ENCODE data around the gene RALGAPA1. TPM values are rescaled to one million over a fixed set of nuclear protein-coding genes. Genes with fewer than 3 reads are reported as not detected.

The RALGAPA1 gene
- total and polyA plus RNA-seq, 2 experiments from 2014 or later, result 21.9 to 27.3 TPM

DNA sequence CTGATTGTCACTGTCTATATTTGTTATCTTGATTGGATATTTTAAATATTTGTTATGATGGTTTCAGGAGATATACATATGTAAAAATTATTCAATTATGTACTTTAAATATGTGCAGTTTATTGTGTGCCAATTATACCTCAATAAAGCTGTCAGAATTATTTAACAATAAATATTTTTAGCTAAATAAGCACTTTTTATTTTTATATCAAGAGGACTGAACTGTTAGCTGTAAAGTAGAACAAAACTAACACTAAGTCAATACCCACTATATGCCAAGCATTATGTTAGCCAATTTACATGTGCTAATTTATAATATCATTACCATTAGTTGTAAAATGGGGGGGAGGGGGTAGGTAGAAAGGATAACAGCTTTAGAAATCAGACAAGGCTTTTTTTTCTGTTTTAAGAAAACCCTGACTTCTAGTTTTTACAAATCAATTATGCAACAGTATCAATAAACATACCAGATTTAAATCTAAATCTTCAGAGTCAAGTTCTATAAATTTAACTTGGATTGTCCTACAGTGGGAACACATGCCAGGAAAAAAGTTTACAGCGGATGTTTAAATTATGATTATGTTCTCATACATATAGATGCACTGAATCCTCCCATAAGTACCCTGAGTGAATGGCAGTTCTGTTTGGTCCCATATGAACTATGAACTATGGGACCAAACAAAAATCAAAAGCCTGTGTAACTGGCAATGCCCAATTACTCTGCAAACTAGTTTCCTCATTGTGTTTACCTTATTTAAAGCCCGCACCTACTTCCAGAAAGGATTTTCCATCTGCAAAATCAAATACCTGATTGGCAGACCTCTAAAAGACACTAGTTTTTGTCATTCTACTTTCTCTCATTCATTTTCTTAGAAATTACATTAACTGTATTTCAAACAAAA, 2.8 kb downstream of the RALGAPA1 start:
- Histone ChIP-seq H3K79me2 (replicated peaks; ENCODE audit: insufficient read depth) (peaks cover 62% of the 10 kb centered on the region), H3K27me3 (ENCODE audit: insufficient read depth) (no peaks in the 10 kb centered on the region), H3K4me3 (no peak overlapping the region), H2AFZ (no peak overlapping the region), H3K9me2 (ENCODE audit: insufficient read depth) (no peaks in the 10 kb centered on the region), H3K4me2 (no peak overlapping the region), H3K36me3 (ENCODE audit: insufficient read depth) (no peaks in the 10 kb centered on the region), H3K27ac (ENCODE audit: low read depth) (no peak overlapping the region), H3K4me1 (ENCODE audit: insufficient read depth) (peaks cover 9% of the 10 kb centered on the region; the same call in 1 of the 2 replicates), H3F3A (replicated peaks; ENCODE audit: low read depth) (no peaks in the 10 kb centered on the region), H4K20me1 (replicated peaks; ENCODE audit: insufficient read depth) (peaks cover 5% of the 10 kb centered on the region; the same call in 1 of the 2 replicates)
- H3K27ac Mint-ChIP-seq, result no peak overlapping the region
- no peak for ATAC-seq
- H3K4me3 Mint-ChIP-seq, result no peak overlapping the region; the same call in 2 of the 3 replicates
- no peaks in the 10 kb centered on the region for H3K9me3 Mint-ChIP-seq
- TF ChIP-seq EZH2 (IDR thresholded peaks at IDR 0.05; ENCODE audit: low read depth, unreplicated experiment) (no peak), EZH2phosphoT487 (IDR thresholded peaks at IDR 0.05; ENCODE audit: unreplicated experiment) (no peak), POLR2AphosphoS5 (IDR thresholded peaks at IDR 0.05; ENCODE audit: low read depth) (no peak), CREB1 (CRISPR knock-in tag; IDR thresholded peaks at IDR 0.05; ENCODE audit: low read depth) (no peak), ZNF114 (CRISPR knock-in tag; IDR thresholded peaks at IDR 0.05) (no peak), NANOG (IDR thresholded peaks at IDR 0.05; ENCODE audit: borderline replicate concordance) (no peak), ZNF331 (CRISPR knock-in tag; IDR thresholded peaks at IDR 0.05; ENCODE audit: low read depth) (no peak), JUNB (IDR thresholded peaks at IDR 0.05; ENCODE audit: unreplicated experiment) (no peak), STAT1 (IDR thresholded peaks at IDR 0.05; ENCODE audit: unreplicated experiment) (no peak)
- TF ChIP-seq, protein P1, sequence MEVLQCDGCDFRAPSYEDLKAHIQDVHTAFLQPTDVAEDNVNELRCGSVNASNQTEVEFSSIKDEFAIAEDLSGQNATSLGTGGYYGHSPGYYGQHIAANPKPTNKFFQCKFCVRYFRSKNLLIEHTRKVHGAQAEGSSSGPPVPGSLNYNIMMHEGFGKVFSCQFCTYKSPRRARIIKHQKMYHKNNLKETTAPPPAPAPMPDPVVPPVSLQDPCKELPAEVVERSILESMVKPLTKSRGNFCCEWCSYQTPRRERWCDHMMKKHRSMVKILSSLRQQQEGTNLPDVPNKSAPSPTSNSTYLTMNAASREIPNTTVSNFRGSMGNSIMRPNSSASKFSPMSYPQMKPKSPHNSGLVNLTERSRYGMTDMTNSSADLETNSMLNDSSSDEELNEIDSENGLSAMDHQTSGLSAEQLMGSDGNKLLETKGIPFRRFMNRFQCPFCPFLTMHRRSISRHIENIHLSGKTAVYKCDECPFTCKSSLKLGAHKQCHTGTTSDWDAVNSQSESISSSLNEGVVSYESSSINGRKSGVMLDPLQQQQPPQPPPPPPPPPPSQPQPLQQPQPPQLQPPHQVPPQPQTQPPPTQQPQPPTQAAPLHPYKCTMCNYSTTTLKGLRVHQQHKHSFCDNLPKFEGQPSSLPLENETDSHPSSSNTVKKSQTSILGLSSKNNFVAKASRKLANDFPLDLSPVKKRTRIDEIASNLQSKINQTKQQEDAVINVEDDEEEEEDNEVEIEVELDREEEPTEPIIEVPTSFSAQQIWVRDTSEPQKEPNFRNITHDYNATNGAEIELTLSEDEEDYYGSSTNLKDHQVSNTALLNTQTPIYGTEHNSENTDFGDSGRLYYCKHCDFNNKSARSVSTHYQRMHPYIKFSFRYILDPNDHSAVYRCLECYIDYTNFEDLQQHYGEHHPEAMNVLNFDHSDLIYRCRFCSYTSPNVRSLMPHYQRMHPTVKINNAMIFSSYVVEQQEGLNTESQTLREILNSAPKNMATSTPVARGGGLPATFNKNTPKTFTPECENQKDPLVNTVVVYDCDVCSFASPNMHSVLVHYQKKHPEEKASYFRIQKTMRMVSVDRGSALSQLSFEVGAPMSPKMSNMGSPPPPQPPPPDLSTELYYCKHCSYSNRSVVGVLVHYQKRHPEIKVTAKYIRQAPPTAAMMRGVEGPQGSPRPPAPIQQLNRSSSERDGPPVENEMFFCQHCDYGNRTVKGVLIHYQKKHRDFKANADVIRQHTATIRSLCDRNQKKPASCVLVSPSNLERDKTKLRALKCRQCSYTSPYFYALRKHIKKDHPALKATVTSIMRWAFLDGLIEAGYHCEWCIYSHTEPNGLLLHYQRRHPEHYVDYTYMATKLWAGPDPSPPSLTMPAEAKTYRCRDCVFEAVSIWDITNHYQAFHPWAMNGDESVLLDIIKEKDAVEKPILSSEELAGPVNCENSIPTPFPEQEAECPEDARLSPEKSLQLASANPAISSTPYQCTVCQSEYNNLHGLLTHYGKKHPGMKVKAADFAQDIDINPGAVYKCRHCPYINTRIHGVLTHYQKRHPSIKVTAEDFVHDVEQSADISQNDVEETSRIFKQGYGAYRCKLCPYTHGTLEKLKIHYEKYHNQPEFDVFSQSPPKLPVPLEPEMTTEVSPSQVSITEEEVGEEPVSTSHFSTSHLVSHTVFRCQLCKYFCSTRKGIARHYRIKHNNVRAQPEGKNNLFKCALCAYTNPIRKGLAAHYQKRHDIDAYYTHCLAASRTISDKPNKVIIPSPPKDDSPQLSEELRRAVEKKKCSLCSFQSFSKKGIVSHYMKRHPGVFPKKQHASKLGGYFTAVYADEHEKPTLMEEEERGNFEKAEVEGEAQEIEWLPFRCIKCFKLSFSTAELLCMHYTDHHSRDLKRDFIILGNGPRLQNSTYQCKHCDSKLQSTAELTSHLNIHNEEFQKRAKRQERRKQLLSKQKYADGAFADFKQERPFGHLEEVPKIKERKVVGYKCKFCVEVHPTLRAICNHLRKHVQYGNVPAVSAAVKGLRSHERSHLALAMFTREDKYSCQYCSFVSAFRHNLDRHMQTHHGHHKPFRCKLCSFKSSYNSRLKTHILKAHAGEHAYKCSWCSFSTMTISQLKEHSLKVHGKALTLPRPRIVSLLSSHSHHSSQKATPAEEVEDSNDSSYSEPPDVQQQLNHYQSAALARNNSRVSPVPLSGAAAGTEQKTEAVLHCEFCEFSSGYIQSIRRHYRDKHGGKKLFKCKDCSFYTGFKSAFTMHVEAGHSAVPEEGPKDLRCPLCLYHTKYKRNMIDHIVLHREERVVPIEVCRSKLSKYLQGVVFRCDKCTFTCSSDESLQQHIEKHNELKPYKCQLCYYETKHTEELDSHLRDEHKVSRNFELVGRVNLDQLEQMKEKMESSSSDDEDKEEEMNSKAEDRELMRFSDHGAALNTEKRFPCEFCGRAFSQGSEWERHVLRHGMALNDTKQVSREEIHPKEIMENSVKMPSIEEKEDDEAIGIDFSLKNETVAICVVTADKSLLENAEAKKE (CRISPR knock-in tag; IDR thresholded peaks at IDR 0.05), result no peak
- TF ChIP-seq, protein P2, sequence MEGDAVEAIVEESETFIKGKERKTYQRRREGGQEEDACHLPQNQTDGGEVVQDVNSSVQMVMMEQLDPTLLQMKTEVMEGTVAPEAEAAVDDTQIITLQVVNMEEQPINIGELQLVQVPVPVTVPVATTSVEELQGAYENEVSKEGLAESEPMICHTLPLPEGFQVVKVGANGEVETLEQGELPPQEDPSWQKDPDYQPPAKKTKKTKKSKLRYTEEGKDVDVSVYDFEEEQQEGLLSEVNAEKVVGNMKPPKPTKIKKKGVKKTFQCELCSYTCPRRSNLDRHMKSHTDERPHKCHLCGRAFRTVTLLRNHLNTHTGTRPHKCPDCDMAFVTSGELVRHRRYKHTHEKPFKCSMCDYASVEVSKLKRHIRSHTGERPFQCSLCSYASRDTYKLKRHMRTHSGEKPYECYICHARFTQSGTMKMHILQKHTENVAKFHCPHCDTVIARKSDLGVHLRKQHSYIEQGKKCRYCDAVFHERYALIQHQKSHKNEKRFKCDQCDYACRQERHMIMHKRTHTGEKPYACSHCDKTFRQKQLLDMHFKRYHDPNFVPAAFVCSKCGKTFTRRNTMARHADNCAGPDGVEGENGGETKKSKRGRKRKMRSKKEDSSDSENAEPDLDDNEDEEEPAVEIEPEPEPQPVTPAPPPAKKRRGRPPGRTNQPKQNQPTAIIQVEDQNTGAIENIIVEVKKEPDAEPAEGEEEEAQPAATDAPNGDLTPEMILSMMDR (conservative IDR thresholded peaks at IDR 0.05; ENCODE audit: low read depth in 2 of 2), result no peak
- TF ChIP-seq, protein P3, sequence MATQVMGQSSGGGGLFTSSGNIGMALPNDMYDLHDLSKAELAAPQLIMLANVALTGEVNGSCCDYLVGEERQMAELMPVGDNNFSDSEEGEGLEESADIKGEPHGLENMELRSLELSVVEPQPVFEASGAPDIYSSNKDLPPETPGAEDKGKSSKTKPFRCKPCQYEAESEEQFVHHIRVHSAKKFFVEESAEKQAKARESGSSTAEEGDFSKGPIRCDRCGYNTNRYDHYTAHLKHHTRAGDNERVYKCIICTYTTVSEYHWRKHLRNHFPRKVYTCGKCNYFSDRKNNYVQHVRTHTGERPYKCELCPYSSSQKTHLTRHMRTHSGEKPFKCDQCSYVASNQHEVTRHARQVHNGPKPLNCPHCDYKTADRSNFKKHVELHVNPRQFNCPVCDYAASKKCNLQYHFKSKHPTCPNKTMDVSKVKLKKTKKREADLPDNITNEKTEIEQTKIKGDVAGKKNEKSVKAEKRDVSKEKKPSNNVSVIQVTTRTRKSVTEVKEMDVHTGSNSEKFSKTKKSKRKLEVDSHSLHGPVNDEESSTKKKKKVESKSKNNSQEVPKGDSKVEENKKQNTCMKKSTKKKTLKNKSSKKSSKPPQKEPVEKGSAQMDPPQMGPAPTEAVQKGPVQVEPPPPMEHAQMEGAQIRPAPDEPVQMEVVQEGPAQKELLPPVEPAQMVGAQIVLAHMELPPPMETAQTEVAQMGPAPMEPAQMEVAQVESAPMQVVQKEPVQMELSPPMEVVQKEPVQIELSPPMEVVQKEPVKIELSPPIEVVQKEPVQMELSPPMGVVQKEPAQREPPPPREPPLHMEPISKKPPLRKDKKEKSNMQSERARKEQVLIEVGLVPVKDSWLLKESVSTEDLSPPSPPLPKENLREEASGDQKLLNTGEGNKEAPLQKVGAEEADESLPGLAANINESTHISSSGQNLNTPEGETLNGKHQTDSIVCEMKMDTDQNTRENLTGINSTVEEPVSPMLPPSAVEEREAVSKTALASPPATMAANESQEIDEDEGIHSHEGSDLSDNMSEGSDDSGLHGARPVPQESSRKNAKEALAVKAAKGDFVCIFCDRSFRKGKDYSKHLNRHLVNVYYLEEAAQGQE (IDR thresholded peaks at IDR 0.05; ENCODE audit: unreplicated experiment), result no peak
- TF ChIP-seq, protein P4, sequence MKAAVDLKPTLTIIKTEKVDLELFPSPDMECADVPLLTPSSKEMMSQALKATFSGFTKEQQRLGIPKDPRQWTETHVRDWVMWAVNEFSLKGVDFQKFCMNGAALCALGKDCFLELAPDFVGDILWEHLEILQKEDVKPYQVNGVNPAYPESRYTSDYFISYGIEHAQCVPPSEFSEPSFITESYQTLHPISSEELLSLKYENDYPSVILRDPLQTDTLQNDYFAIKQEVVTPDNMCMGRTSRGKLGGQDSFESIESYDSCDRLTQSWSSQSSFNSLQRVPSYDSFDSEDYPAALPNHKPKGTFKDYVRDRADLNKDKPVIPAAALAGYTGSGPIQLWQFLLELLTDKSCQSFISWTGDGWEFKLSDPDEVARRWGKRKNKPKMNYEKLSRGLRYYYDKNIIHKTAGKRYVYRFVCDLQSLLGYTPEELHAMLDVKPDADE (IDR thresholded peaks at IDR 0.05), result no peak
- H3K4me1 Mint-ChIP-seq, result peaks cover 15% of the 10 kb centered on the region
- peaks cover 7% of the 10 kb centered on the region for H3K27me3 Mint-ChIP-seq (ENCODE audit: insufficient read depth, low read depth, poor library complexity)
- no peaks in the 10 kb centered on the region for H3K36me3 Mint-ChIP-seq (ENCODE audit: low read depth)
- DNase-seq (ENCODE audit: low spot score), result no peak

Data from GM23338 (cell line).